ENCODE data around the gene AHNAK2. TPM values are rescaled to one million over a fixed set of nuclear protein-coding genes. Genes with fewer than 3 reads are reported as not detected.
A peak's percentile ranks its signal among the peaks of the same experiment; 100 is the strongest.

The AHNAK2 gene
- total and polyA plus RNA-seq, 2 of the 13 experiments (the other 11 are each of a cell fraction or from before 2014, with no cell fraction given), result 0.11 to 0.18 TPM

DNA sequence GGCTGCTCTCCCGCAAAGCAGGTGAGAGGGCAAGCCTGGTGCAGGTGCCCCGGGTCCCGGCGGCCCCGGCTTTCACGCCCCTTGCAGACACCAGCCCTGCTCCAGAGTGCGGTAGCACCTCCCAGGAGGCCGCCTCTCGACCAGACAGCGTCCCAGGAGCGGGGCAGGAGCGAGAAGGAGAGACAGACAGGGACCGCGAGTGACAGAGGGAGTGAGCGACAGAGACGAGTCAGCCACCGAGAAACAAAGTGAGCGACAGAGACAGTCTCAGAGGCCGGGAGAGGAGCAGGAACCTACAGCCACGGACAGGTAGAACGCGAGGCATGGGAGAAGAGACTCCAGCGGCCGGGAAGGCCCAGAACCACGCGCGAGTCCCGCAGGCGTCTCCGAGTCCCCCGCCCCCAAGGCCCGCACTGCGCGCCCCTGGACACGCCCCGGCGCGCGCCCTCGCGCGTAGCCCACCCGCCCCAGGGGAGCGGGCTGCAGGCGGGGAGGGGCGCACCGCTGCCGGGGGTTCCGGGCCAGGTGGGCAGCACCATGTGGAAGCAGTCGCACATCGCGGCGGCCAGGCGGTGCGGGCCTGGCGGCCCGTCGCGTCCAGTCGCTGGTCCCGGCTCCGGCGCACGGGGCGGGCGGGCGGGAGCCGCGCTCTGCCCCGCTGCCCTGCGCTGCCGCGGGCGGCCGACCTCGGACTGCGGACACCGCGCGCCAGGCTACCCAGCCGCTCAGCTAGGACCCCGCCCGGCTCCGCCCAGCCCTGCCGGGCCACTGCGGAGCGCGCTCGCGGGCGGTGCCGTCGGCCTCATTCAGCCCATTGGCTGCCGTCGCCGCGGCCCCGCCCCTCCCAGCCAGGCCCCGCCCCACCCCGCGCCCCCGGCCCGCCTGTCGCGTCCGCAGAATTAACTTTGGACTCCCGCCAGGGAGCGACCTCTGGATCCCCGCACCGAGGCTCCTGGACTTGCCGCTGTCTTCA lies at the start of gene AHNAK2 (continued):
- TF ChIP-seq ZBTB40 (IDR thresholded peaks at IDR 0.05) (no peak), ZBTB40 (CRISPR knock-in tag; IDR thresholded peaks at IDR 0.05) (no peak), MXD1 (CRISPR knock-in tag; IDR thresholded peaks at IDR 0.05) (0 out of 2 replicates have a peak, but pooled peaks have one; percentile 34), SP4 (CRISPR knock-in tag; IDR thresholded peaks at IDR 0.05) (peak; percentile 55; the same call in 1 of the 2 replicates), ZNF512B (CRISPR knock-in tag; IDR thresholded peaks at IDR 0.05; ENCODE audit: borderline replicate concordance) (no peak), ATF4 (CRISPR knock-in tag; IDR thresholded peaks at IDR 0.05) (no peak), MXI1 (IDR thresholded peaks at IDR 0.05; ENCODE audit: borderline replicate concordance, low read depth, low read length) (peak; percentile 11; the same call in 1 of the 3 replicates), HIC2 (CRISPR knock-in tag; IDR thresholded peaks at IDR 0.05; ENCODE audit: low read depth) (no peak)
- TF ChIP-seq, protein P1, sequence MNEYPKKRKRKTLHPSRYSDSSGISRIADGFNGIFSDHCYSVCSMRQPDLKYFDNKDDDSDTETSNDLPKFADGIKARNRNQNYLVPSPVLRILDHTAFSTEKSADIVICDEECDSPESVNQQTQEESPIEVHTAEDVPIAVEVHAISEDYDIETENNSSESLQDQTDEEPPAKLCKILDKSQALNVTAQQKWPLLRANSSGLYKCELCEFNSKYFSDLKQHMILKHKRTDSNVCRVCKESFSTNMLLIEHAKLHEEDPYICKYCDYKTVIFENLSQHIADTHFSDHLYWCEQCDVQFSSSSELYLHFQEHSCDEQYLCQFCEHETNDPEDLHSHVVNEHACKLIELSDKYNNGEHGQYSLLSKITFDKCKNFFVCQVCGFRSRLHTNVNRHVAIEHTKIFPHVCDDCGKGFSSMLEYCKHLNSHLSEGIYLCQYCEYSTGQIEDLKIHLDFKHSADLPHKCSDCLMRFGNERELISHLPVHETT (CRISPR knock-in tag; conservative IDR thresholded peaks at IDR 0.05), result no peak
